Fibroblast of skin of abdomen (primary cell): Measurements from ENCODE around the gene CRTC1. TPM values are rescaled to one million over a fixed set of nuclear protein-coding genes. Genes with fewer than 3 reads are reported as not detected.

Experiments used
- DNase-seq: peaks from one replicate; pipeline ENCODE4 v3.0.0-alpha.2; 2013
- polyA plus RNA-seq, 2 experiments: library from polyadenylated mRNA; unstranded; fragments of 120-200 nt; gene quantifications; one replicate each; pipeline ENCODE4 v1.2.1, GENCODE V29; 2013; ENCODE audit not compliant: insufficient read length in 2 of 2

The CRTC1 gene
- 12.6 TPM for polyA plus RNA-seq (2013, experiment 1 of 2; ENCODE audit: insufficient read length)
- 13.7 TPM for polyA plus RNA-seq (2013, experiment 2 of 2; ENCODE audit: insufficient read length)

- DNase-seq, result peak; percentile 87
Observed at GRCh38 chr19:18683109-18683957, at the start of gene CRTC1. Gene CRTC1, plus strand, starts transcription at chr19:18683680. Its CDS starts 23 bp downstream, at chr19:18683703.

GRCh38 chr19:18634612-18635297 is 48.7 kb upstream of the CRTC1 start:
- peak; percentile 17 for DNase-seq

- no peak for DNase-seq
Observed at GRCh38 chr19:18635831-18636182, 47.7 kb upstream of the CRTC1 start.

- peak; percentile 93 for DNase-seq
Observed at GRCh38 chr19:18636183-18636968, 47.1 kb upstream of the CRTC1 start.

GRCh38 chr19:18636969-18637629 is 46.4 kb upstream of the CRTC1 start, which contains the start of gene KLHL26:
Gene KLHL26, plus strand, starts transcription at chr19:18637028. Its CDS starts 27 bp downstream, at chr19:18637055.
- no peak for DNase-seq

- no peak for DNase-seq
Observed at GRCh38 chr19:18637673-18638630, 45.5 kb upstream of the CRTC1 start.

- no peak for DNase-seq
Observed at GRCh38 chr19:18639706-18640243, 43.7 kb upstream of the CRTC1 start.

GRCh38 chr19:18644196-18645034 is 39.1 kb upstream of the CRTC1 start:
- DNase-seq, result no peak

- no peak for DNase-seq
Observed at GRCh38 chr19:18645035-18645511, 38.4 kb upstream of the CRTC1 start.

- DNase-seq, result no peak
Observed at GRCh38 chr19:18646535-18647370, 36.7 kb upstream of the CRTC1 start.

GRCh38 chr19:18647371-18647767 is 36.1 kb upstream of the CRTC1 start:
- no peak for DNase-seq

- no peak for DNase-seq
Observed at GRCh38 chr19:18647807-18648206, 35.7 kb upstream of the CRTC1 start.

GRCh38 chr19:18648973-18649315 is 34.5 kb upstream of the CRTC1 start:
- DNase-seq, result no peak

GRCh38 chr19:18649371-18650020 is 34.0 kb upstream of the CRTC1 start:
- DNase-seq, result peak; percentile 40

GRCh38 chr19:18650021-18650390 is 33.5 kb upstream of the CRTC1 start:
- DNase-seq, result peak; percentile 14

GRCh38 chr19:18650468-18651041 is 32.9 kb upstream of the CRTC1 start:
- peak; percentile 34 for DNase-seq

GRCh38 chr19:18651300-18651699 is 32.2 kb upstream of the CRTC1 start:
- DNase-seq, result no peak

- DNase-seq, result no peak
Observed at GRCh38 chr19:18651733-18652132, 31.7 kb upstream of the CRTC1 start.
